AG04450 (cell line): Measurements from ENCODE around the gene INO80C. TPM values are rescaled to one million over a fixed set of nuclear protein-coding genes. Genes with fewer than 3 reads are reported as not detected.
A peak's percentile ranks its signal among the peaks of the same experiment; 100 is the strongest.

Experiments
- CTCF ChIA-PET: fragments of 300-600, 350-600 bp; formaldehyde crosslinking; extraction: SDS; loops from one replicate; lab custom pipeline; 2022; ENCODE audit warnings: antibody characterized with exemption, inconsistent platforms; lab: Charles Lee
- POLR2A ChIA-PET: fragments of 350-600 bp; formaldehyde crosslinking; extraction: SDS; loops from one replicate; lab custom pipeline; 2021; ENCODE audit warnings: antibody characterized with exemption, inconsistent platforms; lab: Yijun Ruan, JAX
- DNase-seq: peaks from one replicate; pipeline ENCODE4 v3.0.0-alpha.2; 2011; ENCODE audit warnings: low read depth, low spot score
- H3K27ac ChIP-seq: one replicate; pipeline ENCODE4 v1.5.1; 2012; ENCODE audit warnings: low read depth, low read length, control low read depth
- H3K27me3 ChIP-seq: one replicate; pipeline ENCODE4 v1.6.0; 2012; ENCODE audit warnings: low read length; ENCODE audit not compliant: control insufficient read depth, insufficient read depth
- H3K4me3 ChIP-seq: 2 replicates; pipeline ENCODE4 v1.5.1; 2011; ENCODE audit warnings: mild to moderate bottlenecking, low read depth, low read length, control low read depth
- H3K9me3 ChIP-seq: 2 replicates; pipeline ENCODE4 v1.5.1; 2012; ENCODE audit warnings: low read length; ENCODE audit not compliant: control insufficient read depth, insufficient read depth
- polyA plus RNA-seq: library from polyadenylated mRNA; depleted of rRNA; stranded (reverse); fragments of >200 nt; gene quantifications from 2 replicates; pipeline ENCODE4 v1.2.3, GENCODE V29; 2011
- TF ChIP-seq, protein P1 (sequence below): IDR thresholded peaks from 2 replicates; pipeline ENCODE4 v1.5.1; 2011; ENCODE audit warnings: low read depth, low read length, control low read depth, inconsistent platforms

The INO80C gene
- polyA plus RNA-seq, 1 experiment, result 13.2 TPM

- Histone ChIP-seq H3K4me3 (no peak overlapping the region), H3K9me3 (no peaks in the 10 kb centered on the region), H3K27me3 (no peaks in the 10 kb centered on the region), H3K27ac (no peak overlapping the region)
- TF ChIP-seq, protein P1, sequence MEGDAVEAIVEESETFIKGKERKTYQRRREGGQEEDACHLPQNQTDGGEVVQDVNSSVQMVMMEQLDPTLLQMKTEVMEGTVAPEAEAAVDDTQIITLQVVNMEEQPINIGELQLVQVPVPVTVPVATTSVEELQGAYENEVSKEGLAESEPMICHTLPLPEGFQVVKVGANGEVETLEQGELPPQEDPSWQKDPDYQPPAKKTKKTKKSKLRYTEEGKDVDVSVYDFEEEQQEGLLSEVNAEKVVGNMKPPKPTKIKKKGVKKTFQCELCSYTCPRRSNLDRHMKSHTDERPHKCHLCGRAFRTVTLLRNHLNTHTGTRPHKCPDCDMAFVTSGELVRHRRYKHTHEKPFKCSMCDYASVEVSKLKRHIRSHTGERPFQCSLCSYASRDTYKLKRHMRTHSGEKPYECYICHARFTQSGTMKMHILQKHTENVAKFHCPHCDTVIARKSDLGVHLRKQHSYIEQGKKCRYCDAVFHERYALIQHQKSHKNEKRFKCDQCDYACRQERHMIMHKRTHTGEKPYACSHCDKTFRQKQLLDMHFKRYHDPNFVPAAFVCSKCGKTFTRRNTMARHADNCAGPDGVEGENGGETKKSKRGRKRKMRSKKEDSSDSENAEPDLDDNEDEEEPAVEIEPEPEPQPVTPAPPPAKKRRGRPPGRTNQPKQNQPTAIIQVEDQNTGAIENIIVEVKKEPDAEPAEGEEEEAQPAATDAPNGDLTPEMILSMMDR, result no peak
- POLR2A ChIA-PET, result no interaction called here
- DNase-seq, result no peak
- CTCF ChIA-PET, result no interaction called here
Observed at GRCh38 chr18:35464831-35465279, 32.9 kb downstream of the INO80C start.

- no peak overlapping the region for H3K27ac ChIP-seq
- H3K9me3 ChIP-seq, result no peaks in the 10 kb centered on the region
- H3K4me3 ChIP-seq, result no peak overlapping the region
- H3K27me3 ChIP-seq, result no peaks in the 10 kb centered on the region
- ChIA-PET POLR2A (no interaction called here), CTCF (no interaction called here)
- no peak for DNase-seq
- TF ChIP-seq, protein P1, result no peak
Observed at GRCh38 chr18:35463827-35464226, 33.9 kb downstream of the INO80C start.

GRCh38 chr18:35463050-35463449 is 34.7 kb downstream of the INO80C start:
- no peak overlapping the region for H3K27ac ChIP-seq
- H3K4me3 ChIP-seq, result no peak overlapping the region
- ChIA-PET POLR2A (no interaction called here), CTCF (no interaction called here)
- no peak for DNase-seq
- TF ChIP-seq, protein P1, result no peak
- H3K27me3 ChIP-seq, result no peaks in the 10 kb centered on the region
- H3K9me3 ChIP-seq, result no peaks in the 10 kb centered on the region

- H3K4me3 ChIP-seq, result no peak overlapping the region
- DNase-seq, result peak; percentile 54
- CTCF ChIA-PET, result no interaction called here
- H3K27ac ChIP-seq, result peak overlapping the region; percentile 68
- no peaks in the 10 kb centered on the region for H3K9me3 ChIP-seq
- no peaks in the 10 kb centered on the region for H3K27me3 ChIP-seq
- POLR2A ChIA-PET, result interaction anchor here (0.7 kb wide), 1 partner anchor 37 kb away, joined by 3 read pairs; the partner anchor contains the start of gene INO80C
- TF ChIP-seq, protein P1, result no peak
Observed at GRCh38 chr18:35460736-35461161, 37.0 kb downstream of the INO80C start.

DNA sequence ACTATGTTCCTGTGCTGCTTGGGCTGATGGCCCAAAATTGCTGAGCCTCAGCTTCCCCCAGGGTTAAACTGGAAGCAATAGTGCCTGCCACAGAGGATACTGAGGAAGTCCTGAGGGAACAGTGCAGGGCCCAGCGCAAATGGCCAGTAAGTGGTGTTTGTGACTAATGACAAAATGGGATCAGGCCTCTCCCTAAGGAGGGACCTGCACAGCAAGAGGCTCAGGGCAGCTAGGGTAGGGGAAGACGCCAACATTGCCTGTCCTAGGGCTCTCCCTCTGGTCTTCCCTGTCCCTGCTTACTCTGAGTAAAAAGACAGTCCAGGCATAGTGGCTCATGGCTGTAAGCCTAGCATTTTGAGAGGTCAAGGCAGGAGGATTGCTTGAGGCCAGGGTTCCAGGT is 37.8 kb downstream of the INO80C start:
- H3K4me3 ChIP-seq, result no peak overlapping the region
- H3K27me3 ChIP-seq, result no peaks in the 10 kb centered on the region
- H3K27ac ChIP-seq, result no peak overlapping the region
- ChIA-PET CTCF (no interaction called here), POLR2A (no interaction called here)
- no peaks in the 10 kb centered on the region for H3K9me3 ChIP-seq
- DNase-seq, result no peak
- TF ChIP-seq, protein P1, result no peak
